GM18519 (cell line): Measurements from ENCODE around the gene ZNF423.

Source experiments
- ATAC-seq: cut with Tn5 transposase; IDR thresholded peaks from one replicate; pipeline ENCODE4 v1.9.1; 2021; ENCODE audit warnings: mild to moderate bottlenecking, moderate library complexity; ENCODE audit not compliant: unreplicated experiment, low FRiP score

ZNF423 gene

GRCh38 chr16:49850558-49851467 lies 5.1 kb downstream of the ZNF423 start:
- ATAC-seq = no peak

GRCh38 chr16:49849754-49850108 lies 6.2 kb downstream of the ZNF423 start:
- ATAC-seq = no peak

DNA sequence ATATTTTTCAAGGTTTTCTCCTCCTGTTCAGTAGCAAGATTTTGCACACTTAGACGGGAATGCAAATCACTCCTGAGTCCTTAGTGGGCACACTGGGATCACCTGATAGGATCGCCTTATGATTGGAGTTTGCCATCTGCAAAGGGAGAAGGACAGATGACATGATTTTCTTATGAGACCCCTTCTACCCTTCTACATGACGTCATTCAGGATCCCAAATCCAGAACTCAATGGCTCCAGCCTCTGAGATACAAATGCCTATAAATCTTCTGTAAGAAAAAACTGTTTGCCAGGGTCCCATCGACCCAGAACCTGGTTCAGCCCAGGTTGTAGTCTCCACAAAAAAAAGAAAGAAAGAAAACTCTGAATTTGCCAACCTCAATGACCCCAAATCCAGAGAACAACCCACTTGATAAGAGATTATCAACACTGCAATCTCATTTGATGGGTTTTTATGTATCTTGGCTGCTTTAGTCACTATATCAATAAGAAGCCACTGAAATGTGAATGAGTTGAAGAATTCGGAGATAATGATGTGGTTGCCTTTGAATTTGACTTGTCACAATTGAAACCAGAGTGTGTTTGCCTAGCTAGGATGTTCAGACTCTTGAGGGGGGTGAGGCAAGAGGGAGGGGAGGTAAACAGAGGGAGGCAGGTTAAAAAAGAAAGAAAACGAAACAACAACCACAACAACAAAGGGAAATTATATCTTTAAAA lies 6.7 kb downstream of the ZNF423 start:
- ATAC-seq = no peak

- no peak for ATAC-seq
Observed at GRCh38 chr16:49848530-49848929, 7.4 kb downstream of the ZNF423 start.

DNA sequence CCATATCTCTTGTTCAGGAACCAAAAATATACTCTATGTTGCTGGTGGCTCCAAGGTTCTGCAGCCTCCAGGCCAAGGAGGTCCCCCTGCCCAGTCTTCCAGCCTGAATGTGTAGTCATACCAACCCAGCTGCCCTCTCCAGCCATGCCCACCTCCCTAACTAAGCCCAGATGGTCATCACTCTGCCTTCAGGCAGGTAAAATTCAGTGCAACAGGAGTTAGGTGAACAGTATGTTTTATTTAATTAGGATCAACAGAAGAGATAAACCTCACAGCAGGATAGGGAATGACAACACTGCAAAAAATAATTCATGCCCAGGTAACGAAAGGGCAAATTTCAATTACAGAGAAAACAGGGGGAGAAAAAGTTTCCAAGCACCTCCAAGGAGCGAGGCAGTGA lies 9.1 kb downstream of the ZNF423 start:
- ATAC-seq = no peak

GRCh38 chr16:49844359-49844758 lies 11.6 kb downstream of the ZNF423 start:
- ATAC-seq = no peak

GRCh38 chr16:49843758-49844157 lies 12.2 kb downstream of the ZNF423 start:
- ATAC-seq = no peak

DNA sequence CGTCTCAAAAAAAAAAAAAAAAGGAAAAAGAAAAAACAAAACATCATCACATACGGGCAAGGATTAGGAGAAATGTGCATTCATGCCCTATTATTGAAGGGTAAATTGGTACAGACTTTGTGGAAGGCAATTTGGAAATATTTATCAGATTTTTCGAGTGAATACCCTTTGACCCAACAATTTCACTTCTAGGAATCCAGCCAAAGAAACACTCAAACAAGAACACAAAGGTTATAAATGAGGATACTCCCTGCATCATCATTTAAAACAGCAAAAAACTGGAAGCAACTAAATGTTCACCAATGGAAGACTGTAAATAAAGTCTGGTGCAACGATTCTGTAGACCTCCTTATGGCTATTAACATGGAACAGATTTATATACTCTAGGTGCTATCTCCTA lies 12.9 kb downstream of the ZNF423 start:
- ATAC-seq = no peak

- ATAC-seq = no peak
Observed at GRCh38 chr16:49839017-49839825, 16.7 kb downstream of the ZNF423 start.

GRCh38 chr16:49838441-49839016 lies 17.4 kb downstream of the ZNF423 start:
- no peak for ATAC-seq

GRCh38 chr16:49837688-49838410 lies 18.1 kb downstream of the ZNF423 start:
- no peak for ATAC-seq

DNA sequence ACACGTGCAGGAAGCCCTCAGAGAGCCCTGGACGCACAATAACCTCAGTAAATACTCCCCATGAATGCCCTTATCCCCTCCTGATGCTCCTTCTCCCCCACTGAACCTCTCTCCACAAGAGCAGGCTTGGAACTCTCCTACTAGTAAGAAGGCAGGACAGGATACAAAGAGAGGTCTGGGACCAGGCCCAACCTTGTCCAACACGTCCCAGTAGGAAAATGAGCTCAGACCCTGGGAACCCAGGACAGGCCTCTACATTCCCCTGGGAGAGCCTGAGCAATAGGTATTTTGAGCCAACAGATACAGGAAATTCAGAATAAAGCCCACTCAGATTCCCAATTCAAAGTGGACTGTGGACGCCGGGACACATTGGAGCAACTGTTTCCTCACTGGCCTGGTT lies 19.2 kb downstream of the ZNF423 start:
- no peak for ATAC-seq

GRCh38 chr16:49836218-49836617 lies 19.7 kb downstream of the ZNF423 start:
- no peak for ATAC-seq

DNA sequence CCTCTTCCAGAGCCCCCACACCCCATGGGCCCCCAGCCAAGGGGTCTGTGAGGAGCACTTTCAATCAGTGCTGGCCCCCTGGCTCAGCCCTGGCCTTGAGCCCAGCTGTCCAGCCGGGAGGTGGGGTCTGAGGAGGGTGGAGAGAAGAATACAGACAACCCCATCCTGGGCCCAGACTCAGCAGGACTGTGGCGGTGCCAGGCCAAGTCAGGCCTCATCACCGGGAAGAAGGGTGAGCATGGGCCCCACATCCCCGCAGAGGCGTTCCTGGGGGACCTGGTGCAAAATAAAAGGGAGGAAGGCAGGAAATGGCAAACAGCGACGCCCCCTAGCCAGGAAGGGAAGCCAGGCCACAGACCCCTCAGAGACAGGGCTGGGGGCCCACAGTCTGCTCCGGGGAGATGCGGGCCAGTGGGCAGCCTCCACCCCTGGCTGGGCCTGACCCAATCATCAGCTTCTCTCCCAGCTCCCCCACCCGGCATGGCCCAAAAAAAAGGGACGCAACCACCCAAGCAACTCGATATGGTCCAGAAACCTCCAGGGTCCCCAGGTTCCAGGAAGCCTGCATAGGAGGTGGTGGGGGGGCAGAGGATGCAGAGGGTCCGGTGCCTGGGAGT lies 20.6 kb downstream of the ZNF423 start:
- ATAC-seq = no peak

GRCh38 chr16:49834531-49835151 lies 21.3 kb downstream of the ZNF423 start:
- no peak for ATAC-seq

- no peak for ATAC-seq
Observed at GRCh38 chr16:49833796-49834530, 21.9 kb downstream of the ZNF423 start.

DNA sequence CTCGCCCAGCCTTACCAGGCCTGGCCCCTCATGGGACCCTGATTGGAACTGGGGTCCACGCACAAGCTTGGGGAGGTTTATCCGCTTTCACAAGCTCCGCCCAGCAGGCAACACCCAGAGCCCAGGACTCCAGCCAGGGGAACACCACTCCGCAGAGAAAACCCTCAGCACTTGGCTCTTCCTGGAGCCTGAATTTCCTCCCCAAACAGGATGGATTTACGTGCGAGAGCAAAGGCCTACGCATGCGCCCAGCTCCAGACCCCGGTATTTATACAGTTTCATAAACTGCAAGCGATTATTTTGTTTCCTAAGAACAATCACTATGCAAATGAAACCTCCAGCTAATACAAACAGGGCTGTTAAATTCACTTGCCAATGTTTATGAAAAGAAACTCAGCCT lies 22.8 kb downstream of the ZNF423 start:
- no peak for ATAC-seq

DNA sequence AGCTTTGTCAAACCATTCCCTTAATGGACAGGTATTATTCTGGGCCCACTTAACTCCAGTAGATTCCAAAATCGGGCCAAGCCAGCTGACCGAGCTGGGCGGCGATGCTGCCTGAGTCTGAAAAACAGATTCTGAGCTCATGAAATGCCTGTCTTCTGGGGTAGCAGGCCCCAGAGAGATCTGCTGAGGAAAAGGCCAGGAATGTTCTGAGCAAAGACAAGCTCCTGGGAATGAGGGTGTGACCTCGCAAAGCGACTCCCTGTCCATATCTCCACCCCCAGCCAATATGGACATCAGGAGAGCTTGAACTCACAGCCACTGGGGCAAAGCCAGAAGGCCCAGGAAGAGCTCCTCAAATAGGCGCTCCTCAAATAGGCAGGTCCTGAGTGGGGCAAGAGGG lies 23.7 kb downstream of the ZNF423 start:
- no peak for ATAC-seq

DNA sequence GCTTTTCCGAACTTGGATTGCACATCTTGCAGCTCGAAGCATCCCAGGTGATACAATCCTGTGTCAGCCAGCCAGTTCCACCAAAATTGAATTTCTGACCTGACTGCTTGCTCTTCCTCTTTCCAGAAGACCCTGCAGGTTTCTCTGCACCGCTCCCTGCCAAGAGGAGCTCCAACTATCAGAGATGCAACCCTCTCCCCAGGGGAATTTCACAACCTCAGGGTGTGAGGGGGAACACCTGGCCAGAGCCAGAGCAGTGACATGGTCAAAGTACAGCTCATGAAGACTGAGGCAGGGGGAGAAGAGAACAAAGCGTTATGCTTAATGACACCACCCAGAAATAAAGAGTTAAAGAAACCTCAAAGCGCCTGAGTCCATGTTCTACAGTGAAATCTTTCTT lies 25.0 kb downstream of the ZNF423 start:
- no peak for ATAC-seq
